GM21515 (cell line): ENCODE results near the gene ELMO1.
"Not testable (repeated sequence)": the region's sequence is repeated elsewhere in the genome, so short reads cannot be mapped to it uniquely, and the experiment has no call there.

Experiments used
- ATAC-seq: cut with Tn5 transposase; IDR thresholded peaks from one replicate; pipeline ENCODE4 v1.9.1; 2021; ENCODE audit not compliant: unreplicated experiment

The ELMO1 gene

GRCh38 chr7:37150180-37150579, 298.5 kb downstream of the ELMO1 start:
- ATAC-seq = no peak

- no peak for ATAC-seq
Observed at GRCh38 chr7:37149773-37150124, 298.9 kb downstream of the ELMO1 start.

GRCh38 chr7:37149051-37149772, 299.5 kb downstream of the ELMO1 start:
- ATAC-seq = no peak

- no peak for ATAC-seq
Observed at GRCh38 chr7:37145682-37146081, 303.0 kb downstream of the ELMO1 start.

GRCh38 chr7:37144423-37144822, 304.2 kb downstream of the ELMO1 start:
- ATAC-seq = no peak

GRCh38 chr7:37142958-37143357, 305.7 kb downstream of the ELMO1 start:
- ATAC-seq = no peak

GRCh38 chr7:37141742-37142141, 306.9 kb downstream of the ELMO1 start:
- no peak for ATAC-seq

GRCh38 chr7:37133902-37134301, 314.8 kb downstream of the ELMO1 start:
- ATAC-seq = not testable (repeated sequence)

- ATAC-seq = no peak
Observed at GRCh38 chr7:37131855-37132254, 316.8 kb downstream of the ELMO1 start.

- ATAC-seq = no peak
Observed at GRCh38 chr7:37129035-37129425, 319.6 kb downstream of the ELMO1 start.

GRCh38 chr7:37128327-37129034, 320.2 kb downstream of the ELMO1 start:
- ATAC-seq = no peak

- no peak for ATAC-seq
Observed at GRCh38 chr7:37119296-37119860, 329.3 kb downstream of the ELMO1 start.

- no peak for ATAC-seq
Observed at GRCh38 chr7:37118004-37118403, 330.7 kb downstream of the ELMO1 start.

GRCh38 chr7:37117292-37117691, 331.4 kb downstream of the ELMO1 start:
- no peak for ATAC-seq

- no peak for ATAC-seq
Observed at GRCh38 chr7:37116093-37116701, 332.5 kb downstream of the ELMO1 start.

- no peak for ATAC-seq
Observed at GRCh38 chr7:37113661-37114355, 334.9 kb downstream of the ELMO1 start.

GRCh38 chr7:37112876-37113275, 335.8 kb downstream of the ELMO1 start:
- ATAC-seq = no peak

- no peak for ATAC-seq
Observed at GRCh38 chr7:37112218-37112617, 336.4 kb downstream of the ELMO1 start.

- no peak for ATAC-seq
Observed at GRCh38 chr7:37111459-37111858, 337.2 kb downstream of the ELMO1 start.

- no peak for ATAC-seq
Observed at GRCh38 chr7:37110660-37111424, 337.8 kb downstream of the ELMO1 start.

GRCh38 chr7:37109843-37110242, 338.8 kb downstream of the ELMO1 start:
- no peak for ATAC-seq
